ENCODE data around the gene ZNF197. TPM values are rescaled to one million over a fixed set of nuclear protein-coding genes. Genes with fewer than 3 reads are reported as not detected.

ZNF197 gene
- total and polyA plus RNA-seq, 2 of the 4 experiments (the other 2 are of a cell fraction): 5.0 to 14.9 TPM

- no peak overlapping the region for H2AFZ ChIP-seq (replicated peaks; ENCODE audit: low read length, poor library complexity)
- H2BK15ac ChIP-seq (ENCODE audit: low read depth, low read length): no peak overlapping the region
Observed at GRCh38 chr3:44647771-44648170, 22.9 kb downstream of the ZNF197 start.

More at GRCh38 chr3:44647771-44648170, 22.9 kb downstream of the ZNF197 start:
- no peak overlapping the region for H2BK5ac ChIP-seq (ENCODE audit: low read depth, low read length, poor library complexity, severe bottlenecking)
- H3K27me3 ChIP-seq (ENCODE audit: control insufficient read depth, insufficient read depth, low read length): no peaks in the 10 kb centered on the region
- H3K9me3 ChIP-seq (ENCODE audit: control insufficient read depth, insufficient read depth, low read length): peaks cover 18% of the 10 kb centered on the region
- in situ Hi-C loops (cut with MboI; ENCODE audit: low sequenced_read_pairs): loop anchor here (25.0 kb wide), 1 partner anchor 310 kb away; the partner anchor contains the start of gene TCAIM
- ChIA-PET POLR2A (ENCODE audit: unreplicated experiment) (no interaction called here), CTCF (no interaction called here)
- peak overlapping the region in 1 of 2 experiments; percentile 21; a peak in 2 of 4 replicates for H4K8ac ChIP-seq (ENCODE audit: low read depth in 2 of 2, low read length in 2 of 2)
- H4K20me1 ChIP-seq (ENCODE audit: insufficient read depth, low read length): no peaks in the 10 kb centered on the region
- no peak overlapping the region for H3K27ac ChIP-seq (ENCODE audit: insufficient read depth, low read length)
- H3K56ac ChIP-seq (ENCODE audit: extremely low read depth, insufficient read depth, low read length): no peak overlapping the region
- no peak overlapping the region for H4K5ac ChIP-seq (ENCODE audit: low read depth, low read length)
- WGBS, 2 experiments (ENCODE audit: extremely low coverage in 2 of 2, insufficient read length in 1 of 2): no CpG with 5 or more reads among the region's 1 CpG
- BruUV-seq (replicated peaks): no TSS peak
- no peak for ATAC-seq (ENCODE audit: low read depth)
- no peak overlapping the region for H2BK120ac ChIP-seq (ENCODE audit: low read depth, low read length)
- no peaks in the 10 kb centered on the region; the same call in 1 of the 2 replicates for H3K4me1 ChIP-seq (ENCODE audit: control insufficient read depth, insufficient read depth, low read length)
- H4K91ac ChIP-seq (ENCODE audit: insufficient read depth, low read depth, low read length): no peak overlapping the region
- no peaks in the 10 kb centered on the region for H3K9me1 ChIP-seq (ENCODE audit: insufficient read depth, low read length)
- H3K4me3 ChIP-seq (ENCODE audit: insufficient read depth, low read depth, low read length): no peak overlapping the region
- H2BK20ac ChIP-seq (ENCODE audit: low read depth, low read length): no peak overlapping the region
- dilution Hi-C loops (cut with HindIII; ENCODE audit: low sequenced_read_pairs, unreplicated experiment): no loop called here
- intact Hi-C loops (cut with micrococcal nuclease): loop anchor here (1.0 to 10.0 kb wide), 2 partner anchors 23 to 267 kb away; no protein-coding TSS in a partner anchor
- no peak overlapping the region for H3K14ac ChIP-seq (replicated peaks; ENCODE audit: low read depth, low read length)
- no peak overlapping the region for H3K4me2 ChIP-seq (ENCODE audit: low read depth, low read length)
- H3K79me1 ChIP-seq (ENCODE audit: low read depth in 1 of 2, low read length in 2 of 2): peaks cover 15 to 21% of the 10 kb centered on the region in 2 experiments; a peak in 3 of 4 replicates
- no peak overlapping the region for H2AK9ac ChIP-seq (replicated peaks; ENCODE audit: low read depth, low read length, poor library complexity)
- peaks cover 24% of the 10 kb centered on the region for H3K36me3 ChIP-seq (ENCODE audit: control insufficient read depth, insufficient read depth, low read length)
- no peak overlapping the region for H2AK5ac ChIP-seq (ENCODE audit: low read depth, low read length)
- H3K18ac ChIP-seq (ENCODE audit: low read depth, low read length): no peak overlapping the region
- no peak overlapping the region for H3K4ac ChIP-seq (ENCODE audit: low read depth, low read length)
- no peak for TF ChIP-seq NFE2L2 (IDR thresholded peaks at IDR 0.05; ENCODE audit: low read depth, low read length)
- TF ChIP-seq CEBPB (IDR thresholded peaks at IDR 0.05; ENCODE audit: low read depth, low read length): no peak
- no peak for TF ChIP-seq RCOR1 (IDR thresholded peaks at IDR 0.05; ENCODE audit: insufficient replicate concordance, low read length)
- no peak for TF ChIP-seq MXI1 (IDR thresholded peaks at IDR 0.05; ENCODE audit: borderline replicate concordance, low read depth, low read length)
- no peak for TF ChIP-seq RFX5 (IDR thresholded peaks at IDR 0.05; ENCODE audit: low read depth, low read length)
- no peak for TF ChIP-seq SMC3 (IDR thresholded peaks at IDR 0.05; ENCODE audit: low read depth, low read length)
- TF ChIP-seq USF2 (IDR thresholded peaks at IDR 0.05; ENCODE audit: low read depth, low read length): no peak
- no peak for DNase-seq
- H3K23ac ChIP-seq (ENCODE audit: low read depth, low read length): no peak overlapping the region
- no peak overlapping the region for H3K9ac ChIP-seq (ENCODE audit: low read depth, low read length)
